ENCODE data around the gene PHF20.

Gene PHF20

DNA sequence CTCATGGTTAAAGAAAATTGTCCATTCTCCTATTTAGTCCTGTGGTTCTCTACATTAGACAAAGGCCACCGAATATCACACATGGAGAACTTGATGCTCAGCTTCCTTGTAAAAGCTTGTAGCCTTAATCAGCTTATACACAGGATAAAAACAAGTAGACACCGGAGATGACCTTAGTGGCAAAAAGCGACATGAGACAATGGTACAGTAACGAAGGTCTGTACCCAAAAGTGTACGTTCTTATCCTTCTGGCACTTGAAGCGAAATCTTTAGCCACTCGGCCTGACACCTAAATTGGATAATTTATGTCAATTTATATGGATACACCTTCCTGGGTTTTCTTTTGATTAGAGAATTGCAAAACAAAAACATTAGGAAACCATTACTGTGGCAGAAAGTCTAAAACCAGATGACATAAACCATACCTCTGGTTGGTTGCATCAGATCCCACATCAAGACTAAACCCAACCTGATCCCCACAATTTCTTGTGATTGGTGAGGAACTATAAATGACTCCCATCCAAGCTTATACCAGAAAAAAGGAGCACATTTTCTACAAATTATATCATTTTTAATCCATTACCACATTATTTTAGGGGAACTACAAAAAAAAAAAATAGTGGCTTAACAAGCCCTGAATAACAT lies 35.9 kb upstream of the PHF20 start:
- H3F3A ChIP-seq (ENCODE audit: insufficient read depth, low read length) = peaks cover 17% of the 10 kb centered on the region
- H3K9me2 ChIP-seq (replicated peaks; ENCODE audit: insufficient read depth, low read length) = no peaks in the 10 kb centered on the region
- DNase-seq = no peak
- TF ChIP-seq EZH2phosphoT487 (IDR thresholded peaks at IDR 0.05; ENCODE audit: low read length) (no peak), EZH2 (optimal IDR thresholded peaks at IDR 0.05; ENCODE audit: low read depth, low read length) (no peak), CTCF (IDR thresholded peaks at IDR 0.05; ENCODE audit: low read length) (no peak)
- H3K4me3 ChIP-seq (ENCODE audit: low read length) = no peak overlapping the region
- H3K27ac ChIP-seq (ENCODE audit: low read length) = no peak overlapping the region
- peaks cover 13% of the 10 kb centered on the region for H3K4me1 ChIP-seq (ENCODE audit: low read length)
- no peak overlapping the region for H2AFZ ChIP-seq (ENCODE audit: low read length)
- peak overlapping the region; percentile 32 for H3K4me2 ChIP-seq (ENCODE audit: low read depth, low read length)
- H3K79me2 ChIP-seq (ENCODE audit: low read length) = peaks cover 100% of the 10 kb centered on the region
- H3K36me3 ChIP-seq (replicated peaks; ENCODE audit: insufficient read depth, low read length) = peaks cover 53% of the 10 kb centered on the region
- no peak overlapping the region for H3K9ac ChIP-seq (ENCODE audit: low read length)
- no peaks in the 10 kb centered on the region for H3K27me3 ChIP-seq (replicated peaks; ENCODE audit: insufficient read depth, low read length)
- peaks cover 86% of the 10 kb centered on the region for H4K20me1 ChIP-seq (ENCODE audit: insufficient read depth, low read length)
- H3K9me3 ChIP-seq (replicated peaks; ENCODE audit: insufficient read depth, low read length) = no peaks in the 10 kb centered on the region

GRCh38 chr20:35737865-35738333 lies 33.9 kb upstream of the PHF20 start:
- H3K36me3 ChIP-seq (replicated peaks; ENCODE audit: insufficient read depth, low read length) = peaks cover 37% of the 10 kb centered on the region

GRCh38 chr20:35738410-35739179 lies 33.2 kb upstream of the PHF20 start:
- H3F3A ChIP-seq (ENCODE audit: insufficient read depth, low read length) = peaks cover 25% of the 10 kb centered on the region

More at GRCh38 chr20:35737865-35738333, 33.9 kb upstream of the PHF20 start:
- H3K4me1 ChIP-seq (ENCODE audit: low read length) = peaks cover 13% of the 10 kb centered on the region
- no peak overlapping the region for H3K9ac ChIP-seq (ENCODE audit: low read length)
- no peak for TF ChIP-seq EZH2phosphoT487 (IDR thresholded peaks at IDR 0.05; ENCODE audit: low read length)
- no peak for TF ChIP-seq EZH2 (optimal IDR thresholded peaks at IDR 0.05; ENCODE audit: low read depth, low read length)
- TF ChIP-seq CTCF (IDR thresholded peaks at IDR 0.05; ENCODE audit: low read length) = no peak
- H3K9me2 ChIP-seq (replicated peaks; ENCODE audit: insufficient read depth, low read length) = no peaks in the 10 kb centered on the region
- peaks cover 96% of the 10 kb centered on the region for H3K79me2 ChIP-seq (ENCODE audit: low read length)
- H3F3A ChIP-seq (ENCODE audit: insufficient read depth, low read length) = peaks cover 18% of the 10 kb centered on the region
- no peaks in the 10 kb centered on the region for H3K9me3 ChIP-seq (replicated peaks; ENCODE audit: insufficient read depth, low read length)
- no peak overlapping the region for H3K4me2 ChIP-seq (ENCODE audit: low read depth, low read length)
- no peaks in the 10 kb centered on the region for H3K27me3 ChIP-seq (replicated peaks; ENCODE audit: insufficient read depth, low read length)
- no peak overlapping the region for H3K27ac ChIP-seq (ENCODE audit: low read length)
- peaks cover 70% of the 10 kb centered on the region for H4K20me1 ChIP-seq (ENCODE audit: insufficient read depth, low read length)
- no peak for DNase-seq
- no peak overlapping the region for H3K4me3 ChIP-seq (ENCODE audit: low read length)
- H2AFZ ChIP-seq (ENCODE audit: low read length) = no peak overlapping the region

More at GRCh38 chr20:35738410-35739179, 33.2 kb upstream of the PHF20 start:
- peaks cover 92% of the 10 kb centered on the region for H3K79me2 ChIP-seq (ENCODE audit: low read length)
- H3K27ac ChIP-seq (ENCODE audit: low read length) = no peak overlapping the region
- peaks cover 13% of the 10 kb centered on the region for H3K4me1 ChIP-seq (ENCODE audit: low read length)
- H3K36me3 ChIP-seq (replicated peaks; ENCODE audit: insufficient read depth, low read length) = peaks cover 34% of the 10 kb centered on the region
- H3K4me2 ChIP-seq (ENCODE audit: low read depth, low read length) = peak overlapping the region; percentile 14
- H3K4me3 ChIP-seq (ENCODE audit: low read length) = 0 out of 2 replicates have a peak overlapping the region, but pooled peaks have one; percentile 1
- H3K9me2 ChIP-seq (replicated peaks; ENCODE audit: insufficient read depth, low read length) = no peaks in the 10 kb centered on the region
- H3K9ac ChIP-seq (ENCODE audit: low read length) = no peak overlapping the region
- H2AFZ ChIP-seq (ENCODE audit: low read length) = no peak overlapping the region
- H4K20me1 ChIP-seq (ENCODE audit: insufficient read depth, low read length) = peaks cover 63% of the 10 kb centered on the region
- TF ChIP-seq EZH2 (optimal IDR thresholded peaks at IDR 0.05; ENCODE audit: low read depth, low read length) (no peak), CTCF (IDR thresholded peaks at IDR 0.05; ENCODE audit: low read length) (no peak), EZH2phosphoT487 (IDR thresholded peaks at IDR 0.05; ENCODE audit: low read length) (no peak)
- no peaks in the 10 kb centered on the region for H3K27me3 ChIP-seq (replicated peaks; ENCODE audit: insufficient read depth, low read length)
- H3K9me3 ChIP-seq (replicated peaks; ENCODE audit: insufficient read depth, low read length) = no peaks in the 10 kb centered on the region
- no peak for DNase-seq
